Tibial nerve (tissue), 4 donors: ENCODE results near the gene HYAL2.

ENCODE experiments used
- EP300 ChIP-seq, 2 donors: sonication (generic); formaldehyde crosslinking; IDR thresholded peaks; one replicate each; pipeline ENCODE4 v1.6.1; 2017; ENCODE audit warnings: antibody characterized with exemption in 2 of 2, mild to moderate bottlenecking in 1 of 2
- POLR2A ChIP-seq, 2 donors: fragments of 450-650 bp; IDR thresholded peaks; one replicate each; pipeline ENCODE4 v1.6.1; 2017; ENCODE audit warnings: antibody characterized with exemption in 2 of 2, mild to moderate bottlenecking in 2 of 2, moderate library complexity in 2 of 2
- TF ChIP-seq, protein P1 (sequence below), 5 experiments: fragments of 200-600 bp in 3 of 5; fragments of 450-650 bp in 2 of 5; sonication (generic) in 3 of 5; IDR thresholded peaks; one replicate each; pipeline ENCODE4 v1.5.1; 2016 to 2019; ENCODE audit warnings: antibody characterized with exemption in 5 of 5, mild to moderate bottlenecking in 3 of 5, moderate library complexity in 2 of 5

DNA sequence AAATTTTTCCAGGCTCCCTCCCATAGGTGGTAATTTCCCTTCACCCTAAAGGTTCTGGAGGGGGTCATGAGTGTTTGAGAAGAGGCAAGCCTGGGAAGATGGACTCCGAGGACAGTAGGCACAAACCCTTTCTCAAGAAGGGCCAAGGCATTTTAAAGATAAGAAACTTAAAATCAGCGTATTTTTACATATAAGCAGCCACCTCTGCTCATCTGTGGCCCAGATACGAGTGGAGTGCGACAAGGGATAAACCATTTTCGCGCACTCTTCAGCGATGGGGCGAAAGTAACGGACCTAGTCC, 17.6 kb upstream of the HYAL2 start:
- TF ChIP-seq EP300 (IDR thresholded peaks at IDR 0.05) (no peak), POLR2A (IDR thresholded peaks at IDR 0.05) (no peak)
- TF ChIP-seq, protein P1, sequence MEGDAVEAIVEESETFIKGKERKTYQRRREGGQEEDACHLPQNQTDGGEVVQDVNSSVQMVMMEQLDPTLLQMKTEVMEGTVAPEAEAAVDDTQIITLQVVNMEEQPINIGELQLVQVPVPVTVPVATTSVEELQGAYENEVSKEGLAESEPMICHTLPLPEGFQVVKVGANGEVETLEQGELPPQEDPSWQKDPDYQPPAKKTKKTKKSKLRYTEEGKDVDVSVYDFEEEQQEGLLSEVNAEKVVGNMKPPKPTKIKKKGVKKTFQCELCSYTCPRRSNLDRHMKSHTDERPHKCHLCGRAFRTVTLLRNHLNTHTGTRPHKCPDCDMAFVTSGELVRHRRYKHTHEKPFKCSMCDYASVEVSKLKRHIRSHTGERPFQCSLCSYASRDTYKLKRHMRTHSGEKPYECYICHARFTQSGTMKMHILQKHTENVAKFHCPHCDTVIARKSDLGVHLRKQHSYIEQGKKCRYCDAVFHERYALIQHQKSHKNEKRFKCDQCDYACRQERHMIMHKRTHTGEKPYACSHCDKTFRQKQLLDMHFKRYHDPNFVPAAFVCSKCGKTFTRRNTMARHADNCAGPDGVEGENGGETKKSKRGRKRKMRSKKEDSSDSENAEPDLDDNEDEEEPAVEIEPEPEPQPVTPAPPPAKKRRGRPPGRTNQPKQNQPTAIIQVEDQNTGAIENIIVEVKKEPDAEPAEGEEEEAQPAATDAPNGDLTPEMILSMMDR (IDR thresholded peaks at IDR 0.05): no peak
